SKM-1 (cell line): ENCODE measurements around the gene CNNM4.

Experiments
- DNase-seq: peaks from one replicate; lab custom pipeline; 2025; ENCODE audit not compliant: unreplicated experiment; lab: John Stamatoyannopoulos, UW

Gene CNNM4

GRCh38 chr2:96758987-96759386, 1.7 kb upstream of the CNNM4 start:
- no peak for DNase-seq

- DNase-seq: no peak
These were observed 1.2 kb upstream of the CNNM4 start for GRCh38 chr2:96759548-96759947.

- DNase-seq: no peak
These were observed 507 bp downstream of the CNNM4 start for GRCh38 chr2:96760986-96761832.

GRCh38 chr2:96762529-96763311, 2.0 kb downstream of the CNNM4 start:
- no peak for DNase-seq

- no peak for DNase-seq
These were observed 3.0 kb downstream of the CNNM4 start for GRCh38 chr2:96763511-96764252.

GRCh38 chr2:96764253-96764637, 3.5 kb downstream of the CNNM4 start:
- DNase-seq: peak; percentile 56

- no peak for DNase-seq
These were observed 6.6 kb downstream of the CNNM4 start for GRCh38 chr2:96767135-96767871.

GRCh38 chr2:96768083-96768561, 7.4 kb downstream of the CNNM4 start:
- DNase-seq: no peak

GRCh38 chr2:96769814-96770213, 9.1 kb downstream of the CNNM4 start:
- no peak for DNase-seq

GRCh38 chr2:96770442-96771202, 9.9 kb downstream of the CNNM4 start:
- DNase-seq: no peak

GRCh38 chr2:96771796-96772618, 11.3 kb downstream of the CNNM4 start:
- no peak for DNase-seq

GRCh38 chr2:96772903-96773671, 12.4 kb downstream of the CNNM4 start:
- no peak for DNase-seq

GRCh38 chr2:96773922-96774321, 13.2 kb downstream of the CNNM4 start:
- DNase-seq: no peak

GRCh38 chr2:96775160-96775559, 14.5 kb downstream of the CNNM4 start:
- DNase-seq: no peak

GRCh38 chr2:96783388-96783787, 22.7 kb downstream of the CNNM4 start:
- no peak for DNase-seq

GRCh38 chr2:96787411-96787810, 26.7 kb downstream of the CNNM4 start:
- DNase-seq: no peak

GRCh38 chr2:96788442-96789244, 27.9 kb downstream of the CNNM4 start:
- no peak for DNase-seq

- no peak for DNase-seq
These were observed 28.5 kb downstream of the CNNM4 start for GRCh38 chr2:96789245-96789617.
